H7 (cell line): ENCODE data around the gene MBLAC2. TPM values are rescaled to one million over a fixed set of nuclear protein-coding genes. Genes with fewer than 3 reads are reported as not detected.
A peak's percentile ranks its signal among the peaks of the same experiment; 100 is the strongest.

Experiments used
- DNase-seq: peaks from one replicate; pipeline ENCODE4 v3.0.0; 2012
- H3K27me3 ChIP-seq: 2 replicates; pipeline ENCODE4 v1.6.0; 2011; ENCODE audit warnings: mild to moderate bottlenecking, low read length; ENCODE audit not compliant: control insufficient read depth, insufficient read depth
- H3K36me3 ChIP-seq: replicated peaks from 2 replicates; pipeline ENCODE4 v1.5.1; 2011; ENCODE audit warnings: low read length; ENCODE audit not compliant: control insufficient read depth, insufficient read depth
- H3K4me3 ChIP-seq: 2 replicates; pipeline ENCODE4 v1.5.1; 2011; ENCODE audit warnings: low read depth, mild to moderate bottlenecking, control low read depth, low read length, moderate library complexity; ENCODE audit not compliant: insufficient read depth
- total RNA-seq: library from RNA; depleted of rRNA; stranded (reverse); fragments of >200 nt; shearing (Covaris generic); gene quantifications from 2 replicates; pipeline ENCODE4 v1.2.3, GENCODE V29; 2014; rRNA removed

MBLAC2 gene
- total RNA-seq, 1 experiment from 2014 or later, result 4.5 TPM

DNA sequence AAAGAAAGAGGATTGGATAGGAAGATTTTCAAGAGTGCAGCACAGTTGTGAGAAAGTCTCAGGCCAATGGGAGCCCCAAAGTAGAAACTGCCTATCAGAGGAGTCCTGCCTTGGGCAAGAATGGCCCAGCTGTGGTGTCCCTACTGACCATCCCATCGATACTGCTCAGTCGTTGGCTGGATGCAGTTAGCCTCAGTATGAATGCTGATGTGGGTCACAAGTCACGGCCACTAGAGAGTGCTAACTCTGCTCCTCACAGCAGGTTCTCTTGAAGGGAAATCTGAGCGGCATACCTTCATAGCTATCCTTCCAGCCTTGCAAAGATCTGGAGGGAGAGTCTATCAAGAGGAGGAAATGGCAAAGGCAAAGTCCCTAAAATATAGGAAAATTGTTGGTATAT is 53.4 kb downstream of the MBLAC2 start:
- H3K27me3 ChIP-seq, result no peaks in the 10 kb centered on the region
- H3K36me3 ChIP-seq, result no peaks in the 10 kb centered on the region
- DNase-seq, result no peak
- H3K4me3 ChIP-seq, result no peak overlapping the region

DNA sequence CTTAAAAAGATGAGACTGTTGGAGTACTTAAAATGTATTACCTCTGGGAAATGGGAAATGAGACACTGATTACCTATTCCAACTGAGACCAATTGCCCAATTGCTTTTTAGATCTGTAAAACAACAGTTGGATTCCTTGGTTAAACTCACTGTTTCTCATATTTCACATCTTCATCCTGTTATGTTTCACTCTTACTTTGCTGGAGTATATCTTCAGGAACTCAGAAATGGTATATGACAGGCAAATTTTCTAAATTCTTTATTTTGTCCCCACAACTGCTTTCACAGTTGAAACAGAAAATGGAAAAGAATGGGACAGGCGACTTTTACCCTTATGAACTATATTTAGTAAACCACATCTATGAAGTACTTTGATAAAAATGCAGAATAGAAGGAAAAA is 56.4 kb downstream of the MBLAC2 start:
- Histone ChIP-seq H3K36me3 (no peaks in the 10 kb centered on the region), H3K4me3 (no peak overlapping the region), H3K27me3 (no peaks in the 10 kb centered on the region)
- DNase-seq, result no peak

DNA sequence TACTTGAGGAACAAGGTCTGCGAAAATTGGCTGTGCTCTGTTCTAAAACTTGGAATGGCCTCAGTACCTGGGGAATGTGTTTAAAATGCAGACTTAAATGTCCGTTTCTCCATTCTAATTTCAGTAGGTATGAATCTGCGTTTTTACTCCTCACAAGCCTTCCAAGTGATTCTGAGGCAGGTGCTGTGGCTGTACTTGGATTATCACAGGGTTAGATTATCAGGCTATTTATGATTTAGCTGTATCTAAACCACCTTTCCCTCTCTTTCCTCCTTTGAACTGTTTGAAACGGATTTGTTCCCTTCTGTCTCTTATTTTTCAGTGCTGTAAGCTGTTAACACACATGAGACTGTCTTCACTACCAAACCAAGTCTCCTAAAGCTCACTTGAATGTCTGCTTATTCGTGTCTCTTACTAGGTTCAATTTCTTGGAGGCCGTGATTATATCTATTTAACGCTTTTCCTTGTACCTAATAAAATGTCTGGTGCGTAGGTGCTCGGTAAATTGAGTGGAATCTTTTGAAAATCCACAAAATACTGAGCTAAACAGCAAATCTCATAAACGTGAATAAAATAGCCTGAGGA is 64.3 kb downstream of the MBLAC2 start:
- Histone ChIP-seq H3K27me3 (no peaks in the 10 kb centered on the region), H3K36me3 (no peaks in the 10 kb centered on the region; the same call in 1 of the 2 replicates), H3K4me3 (peak overlapping the region; percentile 77)
- no peak for DNase-seq

DNA sequence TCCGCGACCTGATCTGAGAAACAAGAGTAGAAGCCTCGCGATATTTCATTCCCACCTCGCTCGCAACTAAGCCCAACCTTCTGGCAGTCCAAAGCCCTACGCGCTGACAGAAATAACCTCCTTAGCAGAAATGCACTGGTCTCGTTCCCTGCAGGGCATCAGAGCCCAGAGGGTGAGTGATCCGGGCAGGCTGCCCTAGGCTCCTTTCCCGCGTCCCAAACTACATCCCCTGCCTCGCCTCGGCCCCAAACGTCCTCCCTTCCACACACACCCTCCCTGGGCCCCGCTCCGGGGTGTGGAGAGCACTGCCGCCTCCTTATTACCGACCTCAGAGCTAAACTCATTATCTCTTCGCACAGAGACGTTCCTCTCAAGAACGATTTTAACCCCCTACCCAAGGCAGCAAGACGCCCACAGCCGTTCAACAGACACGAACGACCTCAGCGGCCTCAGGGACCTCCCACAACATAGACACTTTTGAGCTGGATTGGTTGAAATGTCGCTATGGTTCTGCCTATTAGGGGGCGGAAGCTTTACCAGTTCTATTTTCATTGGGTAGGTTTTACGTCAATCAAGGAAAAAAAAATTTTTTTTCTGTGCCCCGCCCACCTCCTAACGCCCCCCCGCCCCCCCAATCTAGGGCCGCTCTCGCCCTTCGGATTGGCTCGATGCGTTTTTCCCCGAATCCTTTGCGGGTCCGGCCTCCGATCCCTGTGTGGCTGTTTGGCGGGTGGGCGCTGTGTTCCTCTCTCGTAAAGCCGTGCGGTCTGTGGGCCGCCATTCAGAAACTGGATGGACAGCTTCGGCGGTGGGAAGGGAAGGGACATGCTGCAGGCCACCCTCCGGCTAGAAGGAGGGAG is 65.0 kb downstream of the MBLAC2 start, which contains the start of gene CETN3:
TSS of gene CETN3 (minus strand) at position 439 of the 860 bp plus-strand sequence. CDS start at position 344, 95 bp downstream.
- peak within 1 kb of the TSS; percentile 81 for H3K4me3 ChIP-seq
- no peaks in the 10 kb centered on the region; the same call in 1 of the 2 replicates for H3K36me3 ChIP-seq
- DNase-seq, result peak; percentile 85
- no peaks in the 10 kb centered on the region for H3K27me3 ChIP-seq

DNA sequence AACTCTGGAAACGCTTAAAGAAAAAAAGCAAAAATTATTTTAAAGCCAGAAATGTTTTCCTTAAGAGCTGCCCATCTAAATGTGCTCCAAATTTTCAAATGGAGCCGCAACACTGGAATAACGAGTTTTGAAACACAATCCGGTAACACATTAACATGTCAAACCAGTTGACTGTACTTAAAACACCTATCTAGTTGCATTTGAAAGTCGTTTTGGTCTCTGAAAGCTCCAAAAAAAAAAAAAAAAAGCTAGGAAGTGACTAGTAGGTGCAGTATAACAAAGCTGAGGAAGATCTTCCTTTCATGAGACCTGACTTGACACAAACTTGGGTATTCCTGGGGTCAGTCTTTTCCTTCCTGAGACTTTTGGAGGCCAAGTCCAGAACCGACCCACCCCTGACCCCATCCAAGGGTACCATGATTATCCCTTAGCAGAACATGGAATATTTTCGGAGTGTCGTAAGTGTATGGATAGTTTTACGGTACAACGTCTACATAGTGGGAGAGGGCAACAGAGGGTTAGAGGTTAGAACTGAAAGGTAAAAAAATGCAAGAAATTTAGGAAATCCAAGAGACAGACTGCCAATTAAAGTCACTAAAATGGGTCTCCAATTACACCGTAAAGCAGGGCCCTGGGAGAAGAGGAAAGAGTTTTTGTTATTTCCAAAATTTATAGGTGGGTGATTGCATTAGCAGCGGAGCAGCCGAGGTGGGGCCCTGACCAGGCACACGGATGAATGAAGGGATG is 65.8 kb downstream of the MBLAC2 start:
- H3K27me3 ChIP-seq, result no peaks in the 10 kb centered on the region
- no peaks in the 10 kb centered on the region; the same call in 1 of the 2 replicates for H3K36me3 ChIP-seq
- peak; percentile 12 for DNase-seq
- peak overlapping the region; percentile 81 for H3K4me3 ChIP-seq

Other genes starting within 250 kb of the MBLAC2 start
- gene CETN3, start 65.0 kb downstream of the MBLAC2 start, total RNA-seq, result 20.2 and 43.7 TPM in 2 replicates
- gene POLR3G, start 93 bp upstream of the MBLAC2 start, total RNA-seq, result 126 and 169 TPM in 2 replicates
- gene LYSMD3, start 54.8 kb upstream of the MBLAC2 start, total RNA-seq, result 7.0 and 9.2 TPM in 2 replicates
- 28.8 and 44.2 TPM in 2 replicates for gene ADGRV1, start 84.0 kb upstream of the MBLAC2 start, total RNA-seq